Stimulated activated CD4-positive, alpha-beta T cell treated with anti-CD3 and anti-CD28 coated beads, Interleukin-12 subunit alpha, Interleukin-12 subunit beta, amount 100 ng/mL, for 4 hours (primary cell): ENCODE measurements around the gene PRSS53.

Experiments used
- DNase-seq: peaks from one replicate; pipeline ENCODE4 v3.0.0-alpha.2; 2020

The PRSS53 gene

GRCh38 chr16:31093132-31093703 lies 4.5 kb upstream of the PRSS53 start:
- no peak for DNase-seq

- DNase-seq: no peak
Measured at GRCh38 chr16:31092330-31092729, 3.6 kb upstream of the PRSS53 start.

GRCh38 chr16:31090540-31090939 lies 1.8 kb upstream of the PRSS53 start:
- DNase-seq: no peak

- no peak for DNase-seq
Measured at GRCh38 chr16:31089199-31089598, 456 bp upstream of the PRSS53 start.

- DNase-seq: no peak
Measured at GRCh38 chr16:31087971-31088370, 772 bp downstream of the PRSS53 start.

GRCh38 chr16:31087481-31087880 lies 1.3 kb downstream of the PRSS53 start:
- no peak for DNase-seq

GRCh38 chr16:31086629-31086906 lies 2.2 kb downstream of the PRSS53 start:
- DNase-seq: no peak

GRCh38 chr16:31085873-31086628 lies 2.7 kb downstream of the PRSS53 start:
- no peak for DNase-seq

GRCh38 chr16:31085411-31085810 lies 3.3 kb downstream of the PRSS53 start:
- no peak for DNase-seq

- DNase-seq: no peak
Measured at GRCh38 chr16:31084584-31085302, 4.0 kb downstream of the PRSS53 start.

GRCh38 chr16:31083981-31084380 lies 4.8 kb downstream of the PRSS53 start:
- DNase-seq: no peak

GRCh38 chr16:31083556-31083955 lies 5.2 kb downstream of the PRSS53 start:
- no peak for DNase-seq

- no peak for DNase-seq
Measured at GRCh38 chr16:31083081-31083480, 5.7 kb downstream of the PRSS53 start.

GRCh38 chr16:31082368-31083045 lies 6.2 kb downstream of the PRSS53 start:
- DNase-seq: no peak

GRCh38 chr16:31081428-31082351 lies 7.1 kb downstream of the PRSS53 start:
- DNase-seq: no peak

GRCh38 chr16:31080756-31081419 lies 7.9 kb downstream of the PRSS53 start:
- no peak for DNase-seq

- DNase-seq: no peak
Measured at GRCh38 chr16:31080035-31080629, 8.6 kb downstream of the PRSS53 start.

- DNase-seq: no peak
Measured at GRCh38 chr16:31079342-31079944, 9.3 kb downstream of the PRSS53 start.

GRCh38 chr16:31078597-31079341 lies 10.0 kb downstream of the PRSS53 start:
- no peak for DNase-seq

- no peak for DNase-seq
Measured at GRCh38 chr16:31077592-31078396, 10.9 kb downstream of the PRSS53 start.
